ENCODE measurements around the gene USP9X.

- TF ChIP-seq CTCF (IDR thresholded peaks at IDR 0.05; ENCODE audit: extremely low read depth in 1 of 2, insufficient read depth in 1 of 2, low read depth in 1 of 2, low read length in 2 of 2) (no peak), POLR2AphosphoS5 (IDR thresholded peaks at IDR 0.05; ENCODE audit: insufficient read depth, low read depth, low read length) (no peak), MAX (IDR thresholded peaks at IDR 0.05; ENCODE audit: insufficient read depth, insufficient read length) (no peak), EZH2 (IDR thresholded peaks at IDR 0.05; ENCODE audit: borderline replicate concordance, low read depth, low read length, severe bottlenecking) (no peak), POLR2A (IDR thresholded peaks at IDR 0.05; ENCODE audit: low read depth, low read length) (no peak), MYC (IDR thresholded peaks at IDR 0.05; ENCODE audit: low read depth, low read length) (no peak), FOS (IDR thresholded peaks at IDR 0.05; ENCODE audit: borderline replicate concordance, insufficient read depth, low read length) (no peak)
Measured at GRCh38 chrX:41150043-41150442, 64.8 kb downstream of the USP9X start.
